ENCODE measurements around the gene AFF3. TPM values are rescaled to one million over a fixed set of nuclear protein-coding genes. Genes with fewer than 3 reads are reported as not detected.

Gene AFF3
- total RNA-seq, 1 experiment from 2014 or later: 0.22 TPM

- H3K4me2 ChIP-seq (ENCODE audit: insufficient read depth, insufficient read length, low read length): no peak overlapping the region
- H2BK120ac ChIP-seq (ENCODE audit: low read depth, low read length, poor library complexity, severe bottlenecking): no peak overlapping the region
- no peak overlapping the region for H2BK12ac ChIP-seq (ENCODE audit: insufficient read length, low read depth, low read length)
- H3K27me3 Mint-ChIP-seq (ENCODE audit: low read depth): peaks cover 5% of the 10 kb centered on the region; the same call in 1 of the 2 replicates
- no peak for DNase-seq
- no peak overlapping the region for H4K8ac ChIP-seq (replicated peaks; ENCODE audit: insufficient read length, low read depth, low read length)
- H2AFZ ChIP-seq (ENCODE audit: low read length): no peak overlapping the region
- no peak overlapping the region for H4K5ac ChIP-seq (ENCODE audit: insufficient read length, low read depth, low read length)
- H3K4me3 Mint-ChIP-seq: no peak overlapping the region
- H3K14ac ChIP-seq (ENCODE audit: insufficient read depth, low read length): no peak overlapping the region
- no peaks in the 10 kb centered on the region for H3K79me1 ChIP-seq (ENCODE audit: insufficient read depth, low read depth, low read length, poor library complexity, severe bottlenecking)
- no peak overlapping the region; a peak in 1 of 7 replicates for H3K27ac Mint-ChIP-seq
- no peaks in the 10 kb centered on the region for H3K27me3 ChIP-seq (ENCODE audit: insufficient read depth, low read length)
- H3K4me1 Mint-ChIP-seq: no peaks in the 10 kb centered on the region
- no peaks in the 10 kb centered on the region for H4K20me1 ChIP-seq (ENCODE audit: control insufficient read depth, insufficient read depth, insufficient read length)
- H3K4me1 ChIP-seq (ENCODE audit: insufficient read depth, low read length): no peaks in the 10 kb centered on the region
- no peak overlapping the region for H3K9ac ChIP-seq (ENCODE audit: extremely low read depth, insufficient read length, low read length)
- H3K56ac ChIP-seq (ENCODE audit: insufficient read length, low read depth, low read length): no peak overlapping the region
- no peak overlapping the region for H2BK15ac ChIP-seq (ENCODE audit: low read depth, low read length)
- no peak overlapping the region for H3K4ac ChIP-seq (ENCODE audit: low read depth, low read length)
- H3K23ac ChIP-seq (ENCODE audit: insufficient read length, low read depth, low read length): no peak overlapping the region
- no peak overlapping the region for H2BK5ac ChIP-seq (ENCODE audit: insufficient read length, low read length)
- H4K91ac ChIP-seq (ENCODE audit: insufficient read length, low read depth, low read length): no peak overlapping the region
- no peaks in the 10 kb centered on the region for H3K23me2 ChIP-seq (ENCODE audit: insufficient read length, low read depth, low read length, poor library complexity, severe bottlenecking)
- TF ChIP-seq, protein P1, sequence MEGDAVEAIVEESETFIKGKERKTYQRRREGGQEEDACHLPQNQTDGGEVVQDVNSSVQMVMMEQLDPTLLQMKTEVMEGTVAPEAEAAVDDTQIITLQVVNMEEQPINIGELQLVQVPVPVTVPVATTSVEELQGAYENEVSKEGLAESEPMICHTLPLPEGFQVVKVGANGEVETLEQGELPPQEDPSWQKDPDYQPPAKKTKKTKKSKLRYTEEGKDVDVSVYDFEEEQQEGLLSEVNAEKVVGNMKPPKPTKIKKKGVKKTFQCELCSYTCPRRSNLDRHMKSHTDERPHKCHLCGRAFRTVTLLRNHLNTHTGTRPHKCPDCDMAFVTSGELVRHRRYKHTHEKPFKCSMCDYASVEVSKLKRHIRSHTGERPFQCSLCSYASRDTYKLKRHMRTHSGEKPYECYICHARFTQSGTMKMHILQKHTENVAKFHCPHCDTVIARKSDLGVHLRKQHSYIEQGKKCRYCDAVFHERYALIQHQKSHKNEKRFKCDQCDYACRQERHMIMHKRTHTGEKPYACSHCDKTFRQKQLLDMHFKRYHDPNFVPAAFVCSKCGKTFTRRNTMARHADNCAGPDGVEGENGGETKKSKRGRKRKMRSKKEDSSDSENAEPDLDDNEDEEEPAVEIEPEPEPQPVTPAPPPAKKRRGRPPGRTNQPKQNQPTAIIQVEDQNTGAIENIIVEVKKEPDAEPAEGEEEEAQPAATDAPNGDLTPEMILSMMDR (conservative IDR thresholded peaks at IDR 0.05): no peak
- H3K27ac ChIP-seq (ENCODE audit: insufficient read length, low read depth, low read length): no peak overlapping the region
- WGBS (ENCODE audit: extremely low coverage, insufficient read length, low lambda C conversion rate): no CpG with 5 or more reads among the region's 4 CpGs
- H3K9me3 ChIP-seq (ENCODE audit: control insufficient read depth, low read depth, low read length): no peaks in the 10 kb centered on the region
- no peak overlapping the region for H3K18ac ChIP-seq (ENCODE audit: insufficient read length, low read depth, low read length)
- H3K36me3 Mint-ChIP-seq (ENCODE audit: insufficient read depth in 1 of 3, low read depth in 3 of 3): no peaks in the 10 kb centered on the region; a peak in 1 of 7 replicates
- no peak overlapping the region for H3T11ph ChIP-seq (ENCODE audit: low read length)
- 0 out of 5 replicates have a peak, but pooled peaks cover 0 to 2% of the 10 kb centered on the region in 2 experiments for H3K9me3 Mint-ChIP-seq
- H2AK5ac ChIP-seq (ENCODE audit: insufficient read length, low read length): no peak overlapping the region
- H2BK20ac ChIP-seq (ENCODE audit: low read depth, low read length, poor library complexity, severe bottlenecking): no peak overlapping the region
- no peaks in the 10 kb centered on the region for H3K79me2 ChIP-seq (ENCODE audit: insufficient read depth, low read length)
These were observed 519.4 kb downstream of the AFF3 start for GRCh38 chr2:99623035-99623434.
